H9 (cell line): Measurements from ENCODE around the gene ROBO3. TPM values are rescaled to one million over a fixed set of nuclear protein-coding genes. Genes with fewer than 3 reads are reported as not detected.

Experiments used
- DNase-seq: peaks from one replicate; pipeline ENCODE4 v3.0.0-alpha.2; 2017
- H2AFZ ChIP-seq: one replicate; pipeline ENCODE4 v1.6.1; 2013; ENCODE audit warnings: mild to moderate bottlenecking, low read length, control low read depth, moderate library complexity
- H2AK5ac ChIP-seq: 2 replicates; pipeline ENCODE4 v1.6.1; 2013; ENCODE audit warnings: low read length, control low read depth, mixed read lengths; ENCODE audit not compliant: insufficient read length
- H2BK120ac ChIP-seq: one replicate; pipeline ENCODE4 v1.6.1; 2013; ENCODE audit warnings: low read depth, mild to moderate bottlenecking, low read length, control low read depth, inconsistent platforms; ENCODE audit not compliant: poor library complexity, severe bottlenecking
- H2BK12ac ChIP-seq: 2 replicates; pipeline ENCODE4 v1.6.1; 2013; ENCODE audit warnings: low read length, control low read depth, mixed read lengths, low read depth; ENCODE audit not compliant: insufficient read length
- H2BK15ac ChIP-seq: 2 replicates; pipeline ENCODE4 v1.6.1; 2013; ENCODE audit warnings: low read depth, low read length, control low read depth
- H2BK20ac ChIP-seq: one replicate; pipeline ENCODE4 v1.6.1; 2013; ENCODE audit warnings: low read depth, mild to moderate bottlenecking, low read length, control low read depth, inconsistent platforms; ENCODE audit not compliant: poor library complexity, severe bottlenecking
- H2BK5ac ChIP-seq: 2 replicates; pipeline ENCODE4 v1.6.1; 2013; ENCODE audit warnings: low read length, control low read depth, mixed read lengths; ENCODE audit not compliant: insufficient read length
- H3K14ac ChIP-seq: 2 replicates; pipeline ENCODE4 v1.6.1; 2013; ENCODE audit warnings: low read length, control low read depth; ENCODE audit not compliant: insufficient read depth
- H3K18ac ChIP-seq: 2 replicates; pipeline ENCODE4 v1.6.1; 2013; ENCODE audit warnings: low read depth, mild to moderate bottlenecking, mixed read lengths, low read length, control low read depth; ENCODE audit not compliant: insufficient read length
- H3K23ac ChIP-seq: 2 replicates; pipeline ENCODE4 v1.6.1; 2013; ENCODE audit warnings: low read length, control low read depth, mixed read lengths, low read depth; ENCODE audit not compliant: insufficient read length
- H3K23me2 ChIP-seq: 2 replicates; pipeline ENCODE4 v1.6.1; 2013; ENCODE audit warnings: low read depth, mild to moderate bottlenecking, mixed read lengths, low read length, control low read depth; ENCODE audit not compliant: insufficient read length, poor library complexity, severe bottlenecking
- H3K27ac ChIP-seq: 2 replicates; pipeline ENCODE4 v1.5.1; 2013; ENCODE audit warnings: low read length, control low read depth, mixed read lengths, low read depth; ENCODE audit not compliant: insufficient read length
- H3K27me3 ChIP-seq: 2 replicates; pipeline ENCODE4 v1.6.1; 2013; ENCODE audit warnings: low read length, control low read depth, inconsistent platforms; ENCODE audit not compliant: insufficient read depth
- H3K4ac ChIP-seq: 2 replicates; pipeline ENCODE4 v1.6.1; 2013; ENCODE audit warnings: low read depth, mild to moderate bottlenecking, control low read depth, inconsistent platforms, low read length, moderate library complexity
- H3K4me1 ChIP-seq: 2 replicates; pipeline ENCODE4 v1.6.1; 2013; ENCODE audit warnings: low read length, control low read depth, inconsistent platforms; ENCODE audit not compliant: insufficient read depth
- H3K4me2 ChIP-seq: 2 replicates; pipeline ENCODE4 v1.6.1; 2013; ENCODE audit warnings: low read length, control low read depth, mixed read lengths; ENCODE audit not compliant: insufficient read length, insufficient read depth
- H3K56ac ChIP-seq: 2 replicates; pipeline ENCODE4 v1.6.1; 2013; ENCODE audit warnings: low read depth, mild to moderate bottlenecking, mixed read lengths, low read length, control low read depth; ENCODE audit not compliant: insufficient read length
- H3K79me1 ChIP-seq: 2 replicates; pipeline ENCODE4 v1.6.1; 2013; ENCODE audit warnings: low read depth, mild to moderate bottlenecking, moderate library complexity, low read length, control low read depth, inconsistent platforms; ENCODE audit not compliant: insufficient read depth, poor library complexity, severe bottlenecking
- H3K79me2 ChIP-seq: 2 replicates; pipeline ENCODE4 v1.6.1; 2013; ENCODE audit warnings: low read length, control low read depth, inconsistent platforms; ENCODE audit not compliant: insufficient read depth
- H3K9ac ChIP-seq: 2 replicates; pipeline ENCODE4 v1.6.1; 2013; ENCODE audit warnings: low read length, control low read depth, mixed read lengths; ENCODE audit not compliant: insufficient read length; ENCODE audit errors: extremely low read depth
- H3K9me3 ChIP-seq: one replicate; pipeline ENCODE4 v1.6.1; 2013; ENCODE audit warnings: low read depth, low read length, inconsistent platforms; ENCODE audit not compliant: control insufficient read depth
- H3T11ph ChIP-seq: one replicate; pipeline ENCODE4 v1.6.1; 2013; ENCODE audit warnings: mild to moderate bottlenecking, low read length, control low read depth, inconsistent platforms
- H4K20me1 ChIP-seq: one replicate; pipeline ENCODE4 v1.6.1; 2013; ENCODE audit not compliant: control insufficient read depth, insufficient read length, insufficient read depth
- H4K5ac ChIP-seq: 2 replicates; pipeline ENCODE4 v1.6.1; 2013; ENCODE audit warnings: low read depth, mild to moderate bottlenecking, mixed read lengths, low read length, control low read depth; ENCODE audit not compliant: insufficient read length
- H4K8ac ChIP-seq: replicated peaks from 2 replicates; pipeline ENCODE4 v1.6.1; 2013; ENCODE audit warnings: low read length, control low read depth, mixed read lengths, low read depth; ENCODE audit not compliant: insufficient read length
- H4K91ac ChIP-seq: 2 replicates; pipeline ENCODE4 v1.6.1; 2013; ENCODE audit warnings: low read depth, mild to moderate bottlenecking, moderate library complexity, mixed read lengths, low read length, control low read depth; ENCODE audit not compliant: insufficient read length
- H3K27ac Mint-ChIP-seq, 3 experiments: 2 replicates in 2 of 3; 3 replicates in 1 of 3; pipeline ENCODE4 v1.8.0; 2020 to 2021; ENCODE audit warnings: mixed read lengths in 3 of 3, mild to moderate bottlenecking in 1 of 3, moderate library complexity in 1 of 3
- H3K27me3 Mint-ChIP-seq: 2 replicates; pipeline ENCODE4 v1.8.0; 2021; ENCODE audit warnings: low read depth, mild to moderate bottlenecking, moderate library complexity, mixed read lengths
- H3K36me3 Mint-ChIP-seq, 3 experiments: 2 replicates in 2 of 3; 3 replicates in 1 of 3; pipeline ENCODE4 v1.8.0; 2020 to 2021; ENCODE audit warnings: low read depth in 3 of 3, mixed read lengths in 3 of 3; ENCODE audit not compliant: insufficient read depth in 1 of 3
- H3K4me1 Mint-ChIP-seq, 2 experiments: 2 replicates each; pipeline ENCODE4 v1.8.0; 2020; ENCODE audit warnings: mixed read lengths in 2 of 2
- H3K4me3 Mint-ChIP-seq, 2 experiments: 2 replicates in 1 of 2; 3 replicates in 1 of 2; pipeline ENCODE4 v1.8.0; 2020 to 2021; ENCODE audit warnings: mild to moderate bottlenecking in 2 of 2, mixed read lengths in 2 of 2, moderate library complexity in 1 of 2
- H3K9me3 Mint-ChIP-seq, 2 experiments: 2 replicates in 1 of 2; 3 replicates in 1 of 2; pipeline ENCODE4 v1.8.0; 2020; ENCODE audit warnings: mild to moderate bottlenecking in 2 of 2, mixed read lengths in 2 of 2, moderate library complexity in 1 of 2
- CTCF ChIP-seq: fragments of 200-600 bp; sonication (generic); conservative IDR thresholded peaks from 3 replicates; pipeline ENCODE4 v1.8.0; 2021; ENCODE audit warnings: antibody characterized with exemption, mild to moderate bottlenecking
- WGBS: extraction: QIAGEN DNeasy Blood & Tissue Kit; methylation state at CpG from one replicate; pipeline ENCODE4 v1.1.7; 2013; ENCODE audit warnings: missing lambda C conversion rate, low lambda C conversion rate, mixed read lengths; ENCODE audit not compliant: insufficient read length; ENCODE audit errors: extremely low coverage; 5-methylcytosine and 5-hydroxymethylcytosine counted together
- total RNA-seq: library from RNA; stranded (reverse); gene quantifications from 2 replicates; pipeline ENCODE4 v1.2.1, GENCODE V29; 2021

Gene ROBO3
- total RNA-seq, 1 experiment from 2014 or later = 12.6 TPM

GRCh38 chr11:124832571-124832970, 32.7 kb upstream of the ROBO3 start:
- Histone ChIP-seq H3K4me1 (no peaks in the 10 kb centered on the region), H2BK120ac (no peak overlapping the region), H3K56ac (no peak overlapping the region), H4K8ac (no peak overlapping the region), H3K27ac (no peak overlapping the region), H4K91ac (no peak overlapping the region), H3K23ac (no peak overlapping the region), H2BK15ac (no peak overlapping the region), H4K20me1 (no peaks in the 10 kb centered on the region), H2BK12ac (no peak overlapping the region), H2AK5ac (no peak overlapping the region), H3K79me1 (no peaks in the 10 kb centered on the region), H3K79me2 (no peaks in the 10 kb centered on the region), H3K27me3 (peaks cover under 1% of the 10 kb centered on the region; the same call in 1 of the 2 replicates), H3K9me3 (no peaks in the 10 kb centered on the region), H3K23me2 (no peaks in the 10 kb centered on the region), H3K9ac (no peak overlapping the region), H2BK20ac (no peak overlapping the region), H3T11ph (no peak overlapping the region), H2AFZ (no peak overlapping the region), H4K5ac (no peak overlapping the region), H3K4ac (no peak overlapping the region), H3K4me2 (no peak overlapping the region), H3K18ac (no peak overlapping the region), H2BK5ac (no peak overlapping the region), H3K14ac (no peak overlapping the region)
- no peak for TF ChIP-seq CTCF
- Mint-ChIP-seq H3K4me3 (no peak overlapping the region), H3K36me3 (no peaks in the 10 kb centered on the region), H3K9me3 (no peaks in the 10 kb centered on the region; a peak in 1 of 5 replicates), H3K27ac (no peak overlapping the region), H3K27me3 (peaks cover 45% of the 10 kb centered on the region), H3K4me1 (peaks cover 11 to 18% of the 10 kb centered on the region in 2 experiments)
- no peak for DNase-seq
- no CpG with 5 or more reads among the region's 4 CpGs for WGBS
